Measurements from ENCODE around the gene EFNA4.

GRCh38 chr1:155039308-155039669 is 24.3 kb upstream of the EFNA4 start:
- TF ChIP-seq POLR2AphosphoS5 (IDR thresholded peaks at IDR 0.05; ENCODE audit: low read depth, low read length) (no peak), REST (IDR thresholded peaks at IDR 0.05; ENCODE audit: insufficient read depth in 1 of 2, low read depth in 2 of 2, low read length in 2 of 2) (no peak), SIN3A (IDR thresholded peaks at IDR 0.05; ENCODE audit: borderline replicate concordance, insufficient read depth, low read length) (no peak)

All from PFSK-1 (cell line).